ENCODE data around the gene NETO2. TPM values are rescaled to one million over a fixed set of nuclear protein-coding genes. Genes with fewer than 3 reads are reported as not detected.

Gene NETO2
- total RNA-seq, 2 experiments from 2014 or later = 6.8 to 8.3 TPM

Other genes with a start within 250 kb of the NETO2 start
- 10 to 100 TPM; 52.8 to 54.5 TPM for gene DNAJA2, start 170.3 kb downstream of the NETO2 start, total RNA-seq